ENCODE measurements around the gene RBM47.
"Not testable (repeated sequence)": the region's sequence is repeated elsewhere in the genome, so short reads cannot be mapped to it uniquely, and the experiment has no call there.

The RBM47 gene

DNA sequence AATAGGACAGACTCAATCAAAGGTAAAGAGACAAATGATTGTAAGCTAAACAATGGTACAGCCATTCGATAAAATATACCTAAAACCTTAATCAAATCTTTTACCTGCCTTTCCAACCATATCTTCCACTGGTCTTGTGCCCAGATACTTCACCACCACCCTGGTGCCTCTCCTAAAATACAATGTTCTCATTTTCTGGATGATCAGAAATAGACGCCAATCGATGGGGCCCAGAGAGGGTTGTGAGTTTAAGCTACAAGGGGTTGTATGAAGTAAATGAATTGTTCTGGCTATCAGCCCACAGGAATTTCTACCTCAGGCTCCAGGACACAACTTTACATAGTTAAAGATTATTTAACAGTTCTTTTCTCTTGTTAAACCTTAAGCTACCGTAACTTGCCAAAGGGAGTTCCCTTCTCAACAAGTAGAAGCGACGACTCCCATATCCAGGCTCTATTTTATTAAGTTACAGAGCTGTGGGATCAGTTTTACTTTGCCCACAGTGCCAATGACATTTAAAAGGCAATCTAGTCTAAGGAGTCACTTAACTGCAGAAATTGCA is 195.5 kb downstream of the RBM47 start:
- DNase-seq: no peak

DNA sequence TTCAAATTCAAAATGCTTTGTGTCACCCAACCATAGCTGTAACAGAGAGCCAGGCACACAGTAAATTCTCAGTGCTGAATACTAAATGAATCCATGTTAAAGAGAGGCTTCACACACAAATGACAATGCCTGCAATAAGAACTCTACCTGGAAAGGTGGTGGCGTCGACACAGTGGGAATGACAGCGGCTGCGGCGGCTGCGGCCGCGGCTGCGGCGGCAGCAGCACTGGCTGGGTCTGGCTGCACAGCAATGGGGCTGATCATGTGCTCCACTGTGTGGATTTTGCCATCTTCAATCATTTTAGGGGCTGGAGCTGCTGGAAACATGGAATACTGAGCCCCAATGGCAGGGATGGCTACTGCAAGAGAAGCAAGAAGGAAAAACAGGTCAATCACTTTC is 197.2 kb downstream of the RBM47 start:
- no peak for DNase-seq

DNA sequence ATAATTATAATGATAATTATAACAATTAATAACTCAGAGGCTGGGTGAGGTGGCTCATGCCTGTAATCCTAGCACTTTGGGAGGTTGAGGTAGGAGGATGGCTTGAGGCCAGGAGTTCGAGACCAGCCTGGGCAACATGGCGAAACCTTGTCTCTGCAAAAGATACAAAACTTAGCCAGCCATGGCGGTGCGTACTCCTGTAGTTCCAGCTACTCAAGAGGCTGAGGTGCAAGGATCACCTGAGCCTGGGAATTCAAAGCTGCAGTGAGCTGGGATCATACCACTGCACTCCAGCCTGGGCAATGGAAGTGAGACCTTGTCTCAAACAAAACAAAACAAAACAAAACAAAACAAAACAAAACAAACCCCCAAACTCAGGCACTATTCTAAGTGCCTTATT is 201.8 kb downstream of the RBM47 start:
- DNase-seq: not testable (repeated sequence)

DNA sequence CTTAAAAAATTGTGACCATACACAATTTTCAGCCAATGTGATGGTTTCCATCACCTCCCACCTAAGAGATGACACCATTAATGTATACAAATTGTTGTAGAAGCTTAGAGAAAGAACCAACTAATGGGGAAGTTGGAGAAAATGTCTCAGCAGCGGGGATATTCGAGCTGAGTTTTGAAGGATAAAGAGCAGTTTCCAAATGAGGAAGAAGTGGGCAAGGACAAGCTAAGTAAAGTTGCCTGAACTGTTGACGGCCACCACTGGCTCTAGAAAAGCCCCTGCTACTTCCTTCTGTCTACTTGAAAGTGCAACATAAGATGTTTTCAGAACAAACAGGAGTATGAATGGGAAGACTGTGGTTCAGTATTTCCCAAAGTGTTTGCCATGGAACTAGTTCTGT is 202.5 kb downstream of the RBM47 start:
- no peak for DNase-seq

DNA sequence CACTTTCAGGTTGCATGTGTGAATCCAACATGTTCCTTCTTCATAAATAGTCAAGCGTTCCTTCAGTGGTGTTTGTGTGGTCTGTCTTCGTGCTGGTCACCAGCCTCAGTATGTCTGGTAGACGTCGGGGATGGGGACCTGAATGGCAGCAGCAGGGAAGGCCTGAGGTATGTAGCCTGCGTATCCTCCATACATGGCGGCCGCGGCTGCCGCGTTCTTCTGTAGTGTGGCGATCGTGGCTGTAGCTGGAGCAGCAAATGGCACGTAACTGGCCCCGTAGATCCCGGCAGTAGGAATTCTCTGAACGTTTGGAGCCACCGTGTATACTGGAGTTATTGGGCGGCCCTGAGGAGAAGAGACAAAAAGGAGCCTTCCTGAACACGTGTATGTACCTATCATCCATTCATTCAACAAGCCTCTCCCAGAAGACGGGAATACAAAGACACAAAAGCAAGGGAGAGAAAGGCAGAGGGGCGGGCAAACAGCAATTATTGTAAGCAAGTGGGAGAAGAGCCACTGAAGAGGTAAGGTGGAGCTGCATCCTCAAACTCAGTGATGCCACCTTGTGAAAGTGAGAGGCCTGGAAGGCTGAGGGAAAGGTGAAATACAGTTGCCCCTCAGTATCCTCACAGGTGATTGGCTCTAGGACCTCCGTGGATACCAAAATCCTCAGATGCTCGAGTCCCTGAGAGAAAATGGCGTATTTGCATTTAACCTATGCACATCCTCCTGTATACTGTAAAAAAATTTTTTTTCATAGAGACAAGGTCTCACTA is 203.7 kb downstream of the RBM47 start:
- no peak for DNase-seq

DNA sequence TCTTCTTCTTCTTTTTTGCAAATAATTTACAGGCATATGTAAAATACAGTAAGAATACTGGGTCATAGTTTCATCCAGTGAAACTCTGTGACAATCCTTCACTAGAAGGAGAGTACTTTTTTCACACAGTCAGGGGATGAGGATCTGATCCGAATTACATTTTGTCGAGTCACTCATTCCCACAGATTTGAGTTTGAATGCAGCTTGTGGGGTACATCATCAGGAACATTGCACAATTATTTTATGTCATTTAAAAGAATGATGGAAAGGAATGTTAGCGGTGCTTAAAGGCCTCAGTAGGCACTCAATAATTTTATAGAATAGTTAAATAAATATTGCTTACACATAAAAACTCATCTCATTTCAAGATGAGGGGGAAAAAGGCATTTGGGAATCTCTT is 205.9 kb downstream of the RBM47 start:
- no peak for DNase-seq

DNA sequence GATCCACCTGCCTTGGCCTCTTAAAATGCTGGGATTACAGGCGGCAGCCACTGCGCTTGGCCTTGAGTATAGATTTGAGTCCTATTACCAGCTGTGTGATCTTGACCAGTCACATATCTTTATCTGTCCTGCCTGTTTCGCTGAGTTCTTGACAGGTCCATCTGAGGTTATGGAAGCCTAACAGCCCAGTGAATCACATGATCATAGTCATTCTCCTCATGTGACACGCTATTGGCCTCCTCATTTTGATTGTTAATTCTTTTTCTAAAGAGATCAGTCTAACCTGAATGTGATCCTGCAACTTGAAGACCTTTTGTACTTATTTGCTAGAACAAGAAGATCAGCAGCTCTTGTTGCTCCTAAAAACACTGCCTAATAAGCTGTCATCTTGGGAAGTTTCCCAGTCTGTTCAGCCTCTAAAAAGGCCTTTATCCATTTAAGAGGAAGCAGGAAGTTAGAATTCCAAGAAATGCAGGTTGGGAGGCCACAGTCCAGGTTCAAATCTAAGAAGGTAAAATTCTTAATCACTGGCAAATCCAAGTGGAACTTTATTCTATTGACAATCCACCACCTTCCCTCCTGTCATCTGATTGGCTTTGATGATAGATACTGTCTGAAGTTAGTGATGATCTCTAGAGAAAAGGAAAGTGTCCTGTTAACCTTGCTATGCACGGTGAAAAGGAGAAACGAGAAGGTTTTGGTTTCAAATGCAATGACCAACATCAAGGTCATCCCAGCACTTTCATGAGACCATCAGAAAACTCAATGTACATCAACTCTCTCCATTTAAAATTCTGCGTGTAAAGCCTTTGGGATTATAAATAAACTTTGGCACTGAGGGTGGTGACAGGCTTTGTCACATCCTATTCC is 207.6 kb downstream of the RBM47 start:
- DNase-seq: no peak

DNA sequence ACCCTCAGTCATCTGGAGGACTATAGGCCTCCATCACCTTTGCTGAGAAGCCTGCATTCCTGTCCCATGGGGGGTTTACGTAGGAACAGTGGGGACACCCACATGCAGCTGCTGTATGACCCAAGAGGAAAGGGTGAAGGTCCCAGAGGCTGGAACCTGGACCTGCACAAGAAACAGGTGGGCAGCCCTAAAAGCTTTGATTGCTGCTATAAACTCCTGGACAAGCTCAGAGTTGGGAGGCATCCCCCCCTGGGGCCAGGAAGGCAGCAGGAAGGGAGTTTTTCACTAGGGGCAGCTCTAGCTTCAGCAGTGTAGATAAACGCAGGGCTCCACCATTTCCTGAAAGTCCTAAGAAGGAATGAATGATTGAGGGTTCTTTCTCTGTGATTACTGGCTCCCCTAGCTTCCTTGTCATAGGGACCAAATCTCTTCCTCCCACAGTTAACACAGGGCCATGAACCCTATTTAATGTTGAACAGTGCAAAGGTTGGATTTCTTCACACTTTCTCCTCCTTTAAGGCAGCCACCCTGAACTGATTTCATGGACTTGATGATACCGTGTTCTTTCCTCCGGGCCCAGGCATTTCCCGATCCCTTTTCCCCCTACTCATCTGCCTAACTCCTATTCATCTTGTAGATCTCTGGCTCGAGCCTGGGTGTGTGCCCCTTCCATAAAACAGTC is 210.3 kb downstream of the RBM47 start:
- no peak for DNase-seq

DNA sequence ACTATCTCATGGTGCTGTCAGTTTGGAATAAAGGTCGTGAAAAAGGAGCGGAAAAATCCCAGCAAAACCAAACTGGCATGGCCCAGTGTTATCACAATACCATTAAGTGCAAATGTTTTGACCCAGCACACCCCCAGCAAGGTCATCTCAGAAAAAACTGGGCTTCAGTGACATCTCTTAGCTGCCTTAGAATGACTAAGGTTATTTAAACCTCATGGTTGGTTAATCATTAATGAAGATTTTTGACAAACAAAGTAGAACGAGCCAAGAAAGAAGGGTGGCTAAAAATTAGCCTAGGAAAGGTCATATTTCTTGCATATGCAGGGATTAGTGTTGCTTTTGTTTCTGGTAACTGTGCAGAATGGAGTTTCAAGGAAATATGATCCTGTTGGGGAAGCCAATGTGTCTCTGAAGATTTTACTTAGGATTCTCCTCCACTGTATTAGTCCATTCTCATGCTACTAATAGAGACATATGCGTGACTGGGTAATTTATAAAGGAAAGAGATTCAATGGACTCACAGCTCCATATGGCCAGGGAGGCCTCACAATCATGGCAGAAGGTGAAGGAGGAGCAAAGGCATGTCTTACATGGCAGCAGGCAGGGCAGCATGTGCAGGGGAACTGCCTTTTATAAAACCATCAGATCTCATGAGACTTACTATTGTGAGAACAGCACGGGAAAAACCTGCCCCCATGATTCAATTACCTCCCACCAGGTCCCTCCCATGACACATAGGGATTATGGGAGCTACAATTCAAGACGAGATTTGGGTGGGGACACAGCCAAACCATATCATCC is 211.0 kb downstream of the RBM47 start:
- no peak for DNase-seq

DNA sequence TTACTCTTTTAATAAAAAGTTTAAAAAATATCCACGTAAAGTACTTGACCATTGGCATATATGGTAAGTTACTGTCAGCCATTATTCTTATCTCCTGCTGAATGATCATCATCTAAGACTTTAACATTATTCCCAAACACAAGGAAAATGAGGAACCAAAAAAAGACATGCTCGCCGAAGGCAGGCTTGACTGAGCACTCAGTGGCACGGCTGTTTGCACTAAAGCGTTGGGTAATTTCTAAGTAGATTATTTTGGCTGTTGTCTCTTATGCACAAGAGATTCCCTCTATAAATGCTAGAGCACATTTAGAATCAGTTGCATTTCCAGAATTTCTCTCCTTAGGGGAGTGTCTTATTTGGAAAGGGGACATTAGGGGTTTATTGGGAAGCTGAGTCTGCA is 211.7 kb downstream of the RBM47 start:
- DNase-seq: no peak

DNA sequence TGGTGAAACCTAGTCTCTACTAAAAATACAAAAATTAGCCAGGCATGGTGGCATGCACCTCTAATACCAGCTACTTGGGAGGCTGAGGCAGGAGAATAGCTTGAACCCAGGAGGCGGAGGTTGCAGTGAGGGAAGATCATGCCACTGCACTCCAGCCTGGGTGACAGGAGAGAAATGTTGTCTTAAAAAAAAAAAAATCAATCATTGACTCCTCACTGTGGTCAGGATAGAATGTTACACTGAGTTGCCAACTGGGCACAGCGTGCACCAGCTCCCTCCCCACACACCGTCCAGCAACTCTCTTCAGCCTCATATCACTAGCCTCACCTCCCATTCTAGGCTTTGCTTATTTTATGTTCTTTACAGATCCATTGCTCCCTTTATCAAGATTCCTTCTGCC is 215.0 kb downstream of the RBM47 start:
- no peak for DNase-seq

DNA sequence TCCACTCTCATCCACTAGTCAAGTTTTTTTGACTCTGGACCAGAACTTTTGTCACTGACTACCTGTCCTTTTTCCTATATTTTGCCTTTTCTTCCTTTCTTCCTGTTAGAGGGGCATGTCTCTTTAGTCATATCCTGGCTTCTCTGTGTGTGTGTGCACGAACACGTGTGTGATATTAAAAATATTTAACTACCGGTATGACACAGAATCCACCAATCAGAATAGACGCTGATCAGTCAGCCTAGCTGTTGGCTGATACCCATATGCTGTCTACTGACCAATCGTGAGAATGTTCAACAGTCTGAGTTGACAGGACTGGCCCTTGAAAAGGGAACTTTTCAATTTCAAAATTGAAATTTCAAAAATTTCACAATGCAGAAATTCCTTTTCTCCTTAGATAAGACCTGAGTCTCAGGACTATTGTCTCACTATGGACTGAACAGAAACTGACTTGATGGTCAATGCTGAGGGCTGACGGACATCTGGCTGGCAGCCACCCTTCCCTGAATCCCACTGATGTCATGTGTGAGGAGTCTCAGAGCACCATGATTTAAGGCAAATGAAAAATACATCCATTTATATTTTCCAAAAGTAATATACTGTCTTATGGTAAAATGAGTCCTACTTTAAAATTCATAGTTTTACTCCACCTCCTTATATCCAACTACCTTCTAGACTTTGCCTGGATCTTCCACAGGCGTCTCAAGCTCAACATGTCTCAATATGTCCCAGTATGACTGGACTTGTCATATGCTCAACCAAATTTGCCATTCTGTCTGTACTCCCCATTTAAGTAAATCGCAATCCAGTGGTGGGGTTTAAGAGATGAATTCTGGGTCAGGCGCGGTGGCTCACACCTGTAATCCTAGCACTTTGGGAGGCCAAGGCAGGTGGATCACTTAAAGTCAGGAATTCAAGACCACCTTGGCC is 216.5 kb downstream of the RBM47 start:
- DNase-seq: no peak

DNA sequence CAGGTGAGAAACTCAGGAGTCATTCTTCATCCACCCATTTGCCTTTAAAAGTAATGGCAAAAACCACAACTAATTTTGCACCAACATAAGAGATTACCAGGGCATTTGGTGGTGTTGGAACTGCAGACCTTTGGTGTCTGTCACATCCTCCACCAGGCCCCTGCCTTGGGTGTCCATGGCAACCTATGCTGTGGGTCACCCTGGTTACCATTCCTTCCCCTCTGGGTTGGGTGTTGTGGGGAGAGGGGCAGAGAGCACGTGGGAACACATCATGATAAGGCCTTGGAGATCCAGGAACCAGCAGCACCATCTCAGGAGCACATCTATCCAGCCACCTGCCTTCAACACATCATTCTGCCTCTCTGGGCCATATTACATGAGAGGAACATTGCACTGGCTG is 217.3 kb downstream of the RBM47 start:
- no peak for DNase-seq

DNA sequence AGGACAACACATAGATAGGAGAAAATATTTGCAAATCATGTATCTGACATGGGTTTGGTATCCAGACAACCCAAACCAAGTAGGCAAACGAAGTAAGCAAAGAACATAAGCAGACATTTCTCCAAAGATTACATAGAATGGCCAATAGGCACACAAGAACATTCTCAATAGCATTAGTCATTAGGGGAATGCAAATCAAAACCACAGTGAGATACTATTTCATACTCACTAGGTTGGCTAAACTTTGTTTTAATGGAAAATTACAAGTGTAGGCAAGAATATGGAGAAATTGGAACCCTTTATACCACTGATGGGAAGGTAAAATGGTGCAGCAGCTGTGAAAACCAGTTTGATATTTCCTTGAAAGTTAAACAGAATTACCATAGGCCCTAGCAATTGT is 219.8 kb downstream of the RBM47 start:
- DNase-seq: no peak

DNA sequence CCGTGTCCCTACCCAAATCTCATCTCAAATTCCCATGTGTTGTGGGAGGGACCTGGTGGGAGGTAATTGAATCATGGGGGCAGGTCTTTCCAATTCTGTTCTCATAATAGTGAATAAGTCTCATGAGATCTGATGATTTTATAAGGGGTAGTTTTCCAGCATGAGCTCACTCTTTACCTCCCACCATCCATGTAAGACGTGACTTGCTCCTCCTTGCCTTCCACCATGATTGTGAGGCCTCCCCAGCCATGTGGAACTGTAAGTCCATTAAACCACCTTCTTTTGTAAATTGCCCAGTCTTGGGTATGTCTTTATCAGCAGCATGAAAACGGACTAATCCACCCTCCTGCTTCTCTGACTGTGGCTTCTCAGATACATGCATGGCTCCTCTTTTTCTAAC is 222.2 kb downstream of the RBM47 start:
- not testable (repeated sequence) for DNase-seq

DNA sequence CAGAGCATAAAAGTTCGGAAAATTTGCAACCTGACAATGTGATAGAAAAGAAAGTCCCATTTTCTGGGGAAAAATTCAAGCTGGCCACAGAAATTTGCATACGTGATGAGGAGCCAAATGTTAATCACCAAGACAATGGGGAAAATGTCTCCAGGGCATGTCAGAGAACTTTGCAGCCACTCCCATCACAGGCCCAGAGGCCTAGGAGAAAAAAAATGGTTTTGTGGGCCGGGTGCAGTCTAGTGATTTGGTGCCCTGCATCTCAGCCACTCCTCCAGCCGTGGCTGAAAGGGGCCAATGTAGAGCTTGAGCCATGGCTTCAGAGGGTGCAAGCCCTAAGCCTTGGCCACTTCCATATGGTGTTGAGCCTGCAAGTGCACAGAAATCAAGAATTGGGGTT is 223.3 kb downstream of the RBM47 start:
- DNase-seq: no peak

DNA sequence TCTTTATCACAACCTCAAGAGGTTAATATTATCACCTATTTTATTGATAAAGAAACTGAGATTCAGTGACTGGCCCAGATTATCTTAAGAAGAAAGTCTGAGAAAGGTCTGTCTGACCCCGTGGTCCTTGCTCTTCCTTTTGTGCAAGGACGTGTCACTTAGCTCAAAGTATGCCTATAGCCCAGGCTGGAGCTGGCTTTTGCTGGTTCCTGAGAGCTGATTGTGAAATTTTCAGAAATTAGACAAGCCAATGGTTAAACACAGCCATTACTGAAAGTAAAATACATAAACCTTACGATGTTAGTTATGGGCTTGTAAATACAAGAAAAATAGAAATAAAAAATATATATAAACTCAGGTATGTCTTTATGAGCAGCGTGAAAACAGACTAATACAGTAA is 224.5 kb downstream of the RBM47 start:
- no peak for DNase-seq

DNA sequence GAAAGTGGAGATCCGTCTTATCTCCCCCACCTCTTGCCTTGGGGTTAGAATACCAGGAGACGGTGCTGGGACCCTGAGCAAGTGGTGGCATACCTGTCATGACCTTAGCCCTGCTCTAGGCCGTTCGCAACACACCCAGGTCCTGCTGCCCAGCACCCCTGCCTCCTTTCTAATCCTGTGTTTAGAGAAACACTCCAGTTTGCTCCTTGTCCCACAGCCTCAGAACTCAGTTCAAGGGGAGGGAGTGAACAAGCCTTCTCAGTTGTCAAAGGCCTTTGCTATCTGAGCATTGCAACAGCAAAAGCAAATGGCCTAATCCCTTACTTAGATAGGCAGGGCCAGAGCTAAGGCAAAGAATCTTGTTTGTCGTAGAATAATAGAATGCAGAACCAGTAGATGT is 226.6 kb downstream of the RBM47 start:
- DNase-seq: no peak

DNA sequence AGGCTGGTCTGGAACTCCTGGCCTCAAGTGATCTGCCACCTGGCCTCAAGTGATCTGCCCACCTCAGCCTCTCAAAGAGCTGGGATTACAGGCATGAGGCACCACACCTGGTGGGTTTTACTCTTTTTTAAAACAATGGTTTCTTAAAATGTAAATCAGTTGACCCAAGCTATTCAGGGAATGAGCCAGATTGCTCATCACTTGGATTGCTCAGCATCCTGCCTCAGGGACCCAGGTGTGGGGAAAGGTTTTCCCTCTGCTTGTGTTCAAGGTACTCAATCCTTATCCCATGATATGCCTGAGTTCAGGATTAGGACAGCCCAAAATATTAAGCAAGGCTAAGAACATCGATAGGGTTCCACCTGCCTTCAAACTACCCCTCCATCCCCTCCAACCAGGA is 227.1 kb downstream of the RBM47 start:
- no peak for DNase-seq

DNA sequence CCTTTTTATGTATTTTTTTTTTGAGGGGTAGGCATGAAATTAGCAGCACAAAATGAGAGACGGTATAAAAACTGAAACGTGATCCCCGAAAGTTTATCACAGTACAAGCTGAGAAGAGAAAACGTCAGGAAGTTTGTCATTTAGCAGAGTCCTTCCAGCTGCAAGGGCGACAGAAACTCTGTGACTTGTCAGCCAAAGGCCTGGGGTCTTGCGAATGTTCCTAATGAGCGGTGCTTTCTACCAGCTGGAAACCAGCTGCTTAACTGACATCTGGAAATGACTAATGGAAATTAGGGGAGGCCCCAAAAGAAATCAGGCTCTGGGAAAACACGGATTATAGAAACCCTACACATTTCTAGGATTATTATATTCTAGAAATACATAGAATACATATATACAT is 228.0 kb downstream of the RBM47 start:
- DNase-seq: no peak

DNA sequence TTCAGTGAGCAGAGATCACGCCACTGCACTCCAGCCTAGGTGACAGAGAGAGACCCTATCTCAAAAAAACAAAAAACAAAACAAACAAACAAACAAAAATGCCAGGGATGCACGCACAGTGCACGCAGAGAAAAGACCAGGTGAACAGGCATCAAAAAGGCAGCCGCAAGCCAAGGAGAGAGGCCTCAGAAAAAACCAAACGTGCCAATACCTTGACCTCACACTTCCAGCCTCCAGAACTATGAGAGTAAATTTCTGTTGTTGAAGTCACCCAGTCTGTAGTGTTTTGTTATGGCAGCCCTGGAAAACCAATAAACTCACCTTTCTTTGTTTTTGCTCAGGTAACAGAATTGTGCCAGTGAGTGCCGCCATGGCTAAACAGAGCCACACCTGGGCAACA is 228.6 kb downstream of the RBM47 start:
- DNase-seq: no peak
